HG03097 (cell line): Measurements from ENCODE around the gene C1QTNF12.

Experiments
- ATAC-seq: cut with Tn5 transposase; IDR thresholded peaks from one replicate; pipeline ENCODE4 v1.9.1; 2021; ENCODE audit not compliant: unreplicated experiment, low FRiP score

Gene C1QTNF12

DNA sequence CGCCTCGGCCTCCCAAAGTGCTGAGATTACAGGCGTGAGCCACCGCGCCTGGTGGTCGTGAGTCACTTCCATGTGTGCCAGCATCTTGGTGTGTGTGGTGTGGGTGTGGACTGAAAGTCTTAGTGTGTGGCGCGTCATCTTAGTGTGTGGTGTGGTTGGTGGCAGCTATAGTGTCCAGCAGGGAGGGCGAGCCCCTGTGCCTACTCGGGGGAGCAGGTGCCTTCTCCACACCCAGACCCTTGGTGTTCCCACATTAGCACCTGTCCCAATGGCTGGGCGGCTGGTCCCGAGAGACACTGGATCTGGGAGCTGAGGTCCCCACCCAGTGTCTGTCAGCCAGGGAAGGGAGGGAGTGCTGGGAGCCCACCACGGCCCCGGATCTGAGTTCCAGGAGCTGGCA is 36.5 kb upstream of the C1QTNF12 start:
- ATAC-seq = no peak

DNA sequence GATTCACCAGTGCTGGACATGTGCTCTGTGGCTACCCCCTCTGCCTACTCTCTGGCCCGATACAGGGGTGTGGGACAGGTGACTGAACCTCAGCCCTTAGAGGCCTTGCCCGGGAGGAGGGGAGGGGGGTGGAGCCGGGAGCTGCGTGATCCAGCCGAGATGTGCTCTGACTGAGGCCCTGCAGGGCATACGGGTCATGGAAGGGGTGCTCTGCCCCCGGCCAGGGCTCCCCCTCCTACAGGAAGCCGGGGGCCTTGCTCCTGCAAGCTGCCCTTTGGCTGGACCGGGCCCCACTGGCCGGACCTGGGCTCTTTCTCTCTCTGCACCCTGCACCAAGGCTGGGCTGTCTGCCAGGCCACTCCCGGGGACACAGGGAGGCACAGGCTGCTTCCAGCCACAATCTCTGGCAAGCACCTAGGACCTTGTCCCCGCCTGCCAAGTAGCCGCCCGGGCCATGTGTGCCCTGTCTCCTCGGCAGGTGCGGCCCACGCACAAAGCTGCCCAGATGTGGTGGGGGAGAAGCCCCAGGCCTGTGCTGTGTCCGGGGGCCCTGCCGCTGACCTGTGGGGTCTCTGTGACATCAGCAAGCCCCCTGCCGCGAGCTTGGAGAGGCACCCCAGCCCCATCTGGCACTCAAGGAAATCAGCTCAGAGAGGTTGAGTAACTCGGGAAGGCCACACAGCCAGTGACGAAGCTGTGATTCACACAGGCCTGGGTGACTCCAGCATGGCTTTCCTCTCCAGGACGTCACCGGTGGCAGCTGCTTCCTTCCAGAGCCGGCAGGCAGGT is 35.2 kb upstream of the C1QTNF12 start:
- ATAC-seq = no peak

DNA sequence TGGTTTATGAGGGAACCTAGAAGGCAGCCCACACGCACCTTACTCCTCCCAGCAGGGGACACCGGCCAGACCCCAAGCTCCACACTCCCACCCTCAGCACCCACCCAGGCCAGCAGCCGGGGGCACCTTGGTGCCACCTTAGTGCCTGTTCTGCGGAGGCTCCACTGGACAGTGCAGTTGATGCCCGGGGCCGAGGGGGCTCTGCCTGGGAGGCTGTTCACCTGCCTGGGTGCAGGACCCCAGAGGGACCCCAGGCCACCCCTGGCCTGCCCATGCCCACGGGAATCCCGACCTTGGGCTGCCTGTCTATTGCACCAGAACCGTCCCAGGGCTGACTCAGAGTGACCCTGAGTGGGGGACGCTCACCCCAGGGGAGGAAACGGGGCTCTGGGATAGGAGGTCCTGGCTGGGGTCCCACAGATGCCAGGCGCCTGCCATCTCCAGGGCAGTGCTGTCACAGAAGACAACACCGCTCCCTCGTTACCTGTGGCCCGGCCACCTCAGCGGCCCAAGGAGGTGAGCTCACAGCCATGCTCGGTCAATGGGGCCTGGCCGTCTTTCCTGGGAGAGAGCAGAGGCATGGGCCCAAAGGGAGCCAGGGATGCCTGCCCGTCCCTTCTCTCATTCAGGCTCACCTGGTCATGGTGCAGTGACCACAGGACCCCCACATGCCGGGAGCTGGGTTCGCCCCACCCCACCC is 34.4 kb upstream of the C1QTNF12 start:
- ATAC-seq = no peak

DNA sequence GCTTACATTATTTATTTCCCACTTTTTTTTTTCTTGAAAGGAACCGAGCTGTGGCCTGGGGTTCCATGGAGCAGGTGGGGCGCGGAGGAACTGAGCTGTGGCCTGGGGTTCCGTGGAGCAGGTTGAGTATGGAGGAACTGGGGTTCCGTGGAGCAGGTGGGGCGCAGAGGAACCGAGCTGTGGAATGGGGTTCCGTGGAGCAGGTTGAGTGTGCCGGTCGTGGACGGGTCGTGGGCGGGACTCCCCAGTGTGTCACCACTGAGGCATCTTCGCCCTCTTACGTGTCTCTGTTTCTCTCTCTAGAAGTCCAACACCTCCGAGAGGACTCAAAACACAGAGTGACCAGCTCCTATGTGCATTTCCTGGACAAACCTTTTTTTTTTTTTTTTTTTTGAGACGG is 32.5 kb upstream of the C1QTNF12 start:
- no peak for ATAC-seq

DNA sequence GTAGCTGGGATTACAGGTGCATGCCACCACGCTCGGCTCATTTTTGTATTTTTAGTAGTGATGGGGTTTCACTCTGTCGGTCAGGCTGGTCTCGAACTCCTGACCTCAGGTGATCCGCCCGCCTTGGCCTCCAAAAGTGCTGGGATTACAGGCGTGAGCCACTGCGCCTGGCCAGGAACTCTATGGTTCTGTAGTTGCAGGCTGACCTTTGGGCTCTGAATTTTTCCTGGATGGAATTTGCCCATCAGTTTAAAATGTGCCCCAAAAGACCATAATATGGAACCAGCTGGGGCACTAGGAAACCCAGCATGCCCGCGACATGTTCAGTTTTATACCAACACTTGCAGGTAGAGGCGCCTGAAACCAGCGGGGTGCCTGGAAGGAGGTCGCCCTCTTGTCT is 32.1 kb upstream of the C1QTNF12 start:
- ATAC-seq = no peak

DNA sequence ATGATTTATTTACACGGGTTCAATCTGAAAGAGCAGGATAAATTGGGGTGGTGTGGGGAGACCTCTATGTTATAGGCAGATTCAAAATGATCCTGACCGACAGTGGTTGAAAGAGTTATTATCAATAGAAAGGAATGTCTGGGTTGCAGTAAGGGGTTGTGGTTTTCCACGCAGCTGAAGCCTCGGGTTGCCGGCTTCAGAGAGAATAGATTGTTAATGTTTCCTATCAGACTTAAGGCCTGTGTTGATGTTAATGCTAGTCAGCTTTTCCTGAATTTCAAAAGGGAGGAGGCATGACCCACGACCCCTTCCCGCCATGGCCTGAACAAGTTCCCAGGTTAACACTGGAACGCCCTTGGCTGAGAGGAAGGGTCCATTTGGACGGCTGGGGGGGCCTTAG is 29.3 kb upstream of the C1QTNF12 start:
- ATAC-seq = no peak

DNA sequence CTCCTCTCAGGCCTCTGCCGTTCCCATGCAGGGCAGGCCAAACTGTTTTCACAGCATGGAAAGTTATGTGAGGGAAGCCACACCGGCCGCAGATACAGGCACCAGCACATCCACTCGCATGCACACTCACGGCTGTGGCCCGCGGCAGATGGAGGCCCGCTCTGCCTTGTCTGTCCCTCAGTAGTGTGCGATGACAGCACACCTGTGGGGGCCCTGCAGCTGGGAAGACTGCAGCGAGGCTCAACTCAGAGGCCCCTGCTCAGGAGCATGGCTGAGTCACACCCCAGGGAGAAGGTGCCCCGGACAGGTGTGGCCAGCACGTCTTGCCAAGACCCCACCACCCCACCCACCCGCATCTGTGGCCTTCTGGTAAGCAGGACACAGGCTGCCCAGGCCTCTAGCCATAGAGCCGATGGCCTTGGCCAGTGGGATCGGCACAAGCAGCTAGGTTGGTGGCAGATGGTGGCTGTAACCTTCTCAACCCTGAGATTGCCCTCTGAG is 28.5 kb upstream of the C1QTNF12 start:
- no peak for ATAC-seq

DNA sequence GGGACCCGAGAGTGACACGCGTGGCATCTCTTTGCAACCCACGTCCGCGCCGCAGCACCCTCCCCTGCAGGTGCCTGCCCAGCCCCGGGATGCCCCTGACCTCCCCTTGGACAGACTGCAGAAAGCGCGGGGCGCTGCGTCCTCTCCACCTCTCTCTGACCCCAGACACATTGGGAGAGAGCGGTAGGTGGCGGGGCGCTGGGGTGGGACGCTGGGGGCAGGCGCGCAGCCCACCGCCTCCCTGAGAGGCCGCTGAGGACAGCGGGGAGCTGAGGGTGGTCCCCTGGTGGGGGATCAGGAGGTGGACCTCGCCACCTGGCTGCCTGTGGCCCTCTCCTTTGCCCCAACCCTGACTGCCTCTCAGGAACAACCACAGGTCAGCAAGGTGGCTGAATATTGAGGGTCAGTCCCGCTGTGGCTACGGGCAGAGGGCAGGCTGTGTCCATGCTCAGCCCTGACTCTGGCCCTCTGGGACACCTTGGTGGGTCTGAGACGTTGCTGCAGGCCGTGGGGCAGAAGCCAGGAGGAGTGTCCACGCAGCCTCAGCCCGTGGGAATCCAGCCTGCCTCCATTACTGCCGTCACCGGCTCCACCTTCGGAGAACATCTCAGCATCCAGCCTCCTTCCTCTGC is 27.9 kb upstream of the C1QTNF12 start:
- ATAC-seq = no peak

DNA sequence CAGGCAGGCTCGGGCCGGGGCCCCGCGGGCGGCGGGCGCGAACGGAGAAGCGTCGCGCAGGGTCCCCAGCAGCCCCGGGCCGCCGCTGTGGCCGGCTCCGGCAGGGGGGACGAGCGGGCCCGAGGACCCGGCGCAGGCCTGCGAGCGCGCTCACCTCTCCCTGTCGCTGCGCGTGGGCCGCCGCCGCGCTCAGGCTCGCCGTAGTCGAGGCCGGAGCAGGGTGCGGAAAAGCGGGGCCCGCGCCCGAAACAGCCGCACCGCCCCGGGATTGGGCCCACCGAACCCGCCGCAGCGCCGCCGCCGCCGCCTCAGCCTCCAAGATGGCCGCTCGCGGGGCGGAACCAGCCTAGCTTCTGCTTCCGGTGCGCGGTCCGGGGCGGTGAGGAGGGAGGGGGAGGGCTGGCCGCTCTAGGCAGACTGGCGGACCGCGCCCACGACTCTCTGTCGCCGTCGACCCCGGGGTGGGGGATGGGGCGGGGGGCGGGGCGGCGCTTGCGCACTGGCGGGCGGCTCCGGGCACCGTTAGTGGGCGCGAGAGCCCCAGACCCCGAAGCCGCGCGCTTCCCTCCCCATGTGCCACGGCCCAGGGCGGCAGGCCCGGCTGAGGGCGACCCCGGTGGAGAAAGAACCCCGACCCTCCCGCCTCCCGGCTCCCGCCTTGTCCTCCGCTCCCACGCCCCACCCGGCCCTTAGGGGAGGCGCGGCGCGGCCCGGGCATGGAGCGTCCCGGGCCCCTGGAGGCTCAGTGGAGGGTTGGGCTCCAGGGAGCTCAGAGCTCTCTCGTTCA is 27.2 kb upstream of the C1QTNF12 start, which contains the start of gene UBE2J2:
UBE2J2 (minus strand) TSS at position 343 of the 787 bp plus-strand sequence. CDS start 5,862 bp downstream, outside the sequence.
- ATAC-seq = peak; percentile 66

DNA sequence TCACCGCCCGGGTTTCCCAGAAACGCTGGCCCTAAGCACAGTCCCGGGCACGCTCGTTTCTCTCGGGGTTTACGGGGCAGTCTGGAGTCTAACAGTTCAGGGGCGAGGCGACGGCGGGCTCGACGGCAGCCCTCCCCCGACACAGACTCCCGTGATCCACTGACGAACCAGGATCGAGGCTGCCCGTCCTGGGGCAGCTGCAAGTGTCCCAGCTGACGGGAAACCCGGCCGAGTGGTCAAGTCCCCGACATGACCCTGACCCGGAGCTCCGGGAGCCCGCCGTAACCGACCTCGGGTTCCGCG is 26.6 kb upstream of the C1QTNF12 start:
- ATAC-seq = peak; percentile 17

DNA sequence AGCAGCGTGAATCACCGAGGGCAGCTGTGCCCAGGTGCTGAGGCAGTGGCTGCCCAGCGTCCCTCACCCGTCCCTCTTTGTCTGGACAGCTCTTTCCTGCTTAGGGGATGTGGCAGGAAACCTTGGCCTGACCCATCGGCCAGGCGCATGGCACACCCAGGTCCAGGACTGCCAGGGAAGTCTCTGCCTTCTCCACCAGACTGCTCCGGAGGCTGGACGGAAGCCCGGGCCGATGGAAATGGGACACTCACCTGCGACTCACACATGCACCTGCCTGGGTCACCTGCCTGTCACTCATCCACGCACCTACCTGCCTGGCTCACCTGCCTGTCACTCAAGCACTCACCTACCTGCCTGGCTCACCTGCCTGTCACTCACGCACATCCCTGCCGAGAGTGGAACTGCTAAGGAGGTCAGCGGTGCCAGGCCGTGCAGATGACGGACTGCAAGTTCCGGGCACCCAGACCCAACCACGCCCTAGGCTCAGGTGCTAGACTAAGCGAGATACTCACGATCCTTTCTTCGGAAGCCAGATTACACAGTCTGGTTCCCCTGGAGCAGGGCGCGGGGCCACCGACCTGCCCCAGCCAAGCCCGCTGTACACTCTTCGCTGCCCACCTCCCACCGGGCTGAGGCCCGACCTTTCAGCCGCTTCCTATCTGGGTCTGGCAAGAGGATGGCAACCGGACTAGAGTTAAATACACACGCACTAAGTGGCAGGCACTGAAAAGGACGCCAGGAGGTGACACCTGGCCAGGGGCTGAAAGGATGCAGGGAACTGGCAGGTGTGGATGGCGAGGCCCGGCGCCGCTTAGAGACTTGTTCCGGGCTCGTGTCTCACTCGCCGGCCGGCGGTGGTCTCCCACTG is 26.1 kb upstream of the C1QTNF12 start:
- no peak for ATAC-seq

DNA sequence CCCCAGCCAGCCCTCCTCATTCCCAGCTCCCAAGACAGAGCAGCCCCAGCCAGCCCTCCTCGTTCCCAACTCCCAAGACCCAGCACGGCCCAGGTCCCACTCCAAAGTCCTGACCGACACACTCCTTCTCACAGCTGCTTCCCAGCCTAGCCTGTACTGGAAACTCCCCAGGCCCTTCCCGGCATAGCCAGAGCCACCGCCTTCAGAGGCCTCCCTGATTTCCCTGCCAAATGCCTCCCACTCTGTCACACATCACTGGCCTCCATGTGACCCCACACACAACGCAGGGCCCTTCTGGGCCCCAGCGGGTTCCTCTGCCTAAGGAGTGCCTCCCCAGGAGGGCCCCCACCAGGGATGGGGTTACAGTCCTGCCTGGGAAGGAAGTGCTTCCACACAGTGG is 24.3 kb upstream of the C1QTNF12 start:
- no peak for ATAC-seq

DNA sequence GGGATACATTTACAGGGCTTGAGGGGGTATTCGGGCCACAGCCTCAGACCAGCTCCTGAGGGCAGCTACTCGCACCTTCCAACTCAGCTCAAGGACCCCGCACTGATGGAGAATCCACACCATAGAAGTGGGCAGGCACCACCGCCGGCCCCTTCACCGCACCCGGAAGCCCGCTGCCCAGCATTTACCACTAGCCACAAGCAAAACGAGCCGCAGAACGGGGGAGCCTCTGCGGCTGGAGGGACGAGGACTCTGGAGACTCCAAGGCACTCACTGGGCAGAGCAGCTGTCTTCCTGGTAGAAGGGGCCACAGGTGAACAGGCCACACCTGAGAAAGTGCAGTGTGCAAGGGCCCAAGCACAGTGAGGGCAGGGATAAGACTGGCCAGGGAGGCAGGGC is 21.8 kb upstream of the C1QTNF12 start:
- no peak for ATAC-seq

DNA sequence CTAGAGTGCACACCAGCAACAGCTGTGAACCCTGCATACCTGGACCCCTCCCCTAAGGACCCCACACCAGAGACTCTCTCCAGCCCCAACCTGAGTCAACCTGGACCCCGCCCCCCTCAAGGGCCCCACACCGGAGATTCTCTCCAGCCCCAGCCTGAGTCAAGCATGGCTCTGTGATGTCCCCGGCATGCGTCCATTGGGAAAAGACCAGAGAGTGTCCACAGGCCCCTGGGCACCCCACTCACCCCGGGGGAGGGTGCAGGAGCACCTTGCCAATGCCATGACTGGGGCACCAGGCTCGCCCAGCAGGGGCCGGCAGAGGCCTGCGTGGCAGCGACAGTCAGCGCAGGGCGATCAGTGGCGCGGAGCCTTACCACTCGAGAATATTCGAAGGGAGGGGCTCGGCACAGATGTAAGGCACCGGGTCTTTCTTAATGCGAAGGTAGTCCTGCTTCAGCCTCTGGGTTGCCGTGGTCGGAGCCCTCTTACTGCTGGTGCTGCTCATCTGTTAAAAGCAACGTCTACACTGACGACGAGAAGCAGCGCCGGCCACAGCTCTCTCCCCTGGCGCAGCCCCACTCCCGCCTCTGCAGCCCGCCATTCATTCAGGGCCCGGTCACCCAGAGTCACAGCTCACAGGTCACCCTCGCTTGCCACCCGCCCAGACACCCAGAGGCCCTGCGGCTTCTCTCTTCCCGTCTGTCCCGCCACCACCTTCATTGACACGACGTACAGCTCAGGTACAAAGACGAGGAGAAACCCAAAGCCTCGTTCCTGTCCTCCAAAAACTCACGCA is 21.2 kb upstream of the C1QTNF12 start:
- no peak for ATAC-seq

DNA sequence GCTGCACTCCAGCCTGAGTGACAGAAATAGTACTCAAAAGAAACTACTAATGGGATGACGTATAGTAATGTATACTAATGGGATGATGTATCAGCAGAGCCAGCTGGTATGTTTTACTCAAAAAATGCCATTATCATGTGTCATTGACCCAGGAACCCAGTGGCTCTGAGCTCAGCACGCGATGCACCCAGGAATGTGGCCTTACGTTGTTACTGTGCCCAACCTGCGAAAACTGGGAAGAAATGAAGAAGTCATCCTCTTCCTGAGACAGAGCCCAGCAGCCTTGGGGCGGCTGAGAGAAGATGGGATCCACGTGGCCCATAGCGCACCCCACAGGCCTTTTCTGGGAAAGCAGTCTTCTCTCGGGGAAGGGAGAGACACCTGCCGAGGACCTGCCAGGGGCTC is 18.3 kb upstream of the C1QTNF12 start:
- ATAC-seq = no peak

DNA sequence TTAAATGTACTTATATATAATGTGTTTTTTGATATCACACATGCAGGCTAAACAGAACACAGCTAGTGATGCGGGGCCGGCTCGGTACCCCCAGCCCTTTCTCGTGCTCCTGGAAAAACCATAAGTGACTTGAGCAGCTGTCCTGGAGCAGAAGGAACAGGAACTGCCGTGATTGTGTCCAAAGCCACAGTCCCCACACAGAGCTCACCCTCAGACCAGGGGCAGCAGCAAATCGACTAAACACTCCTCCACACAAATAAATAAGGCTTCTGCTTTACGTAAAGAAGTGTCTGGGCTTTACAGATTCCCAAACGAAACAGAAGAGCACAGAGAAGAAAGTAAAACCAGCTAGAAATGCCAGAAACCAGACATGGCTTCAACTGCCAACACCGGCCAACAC is 17.5 kb upstream of the C1QTNF12 start:
- no peak for ATAC-seq

DNA sequence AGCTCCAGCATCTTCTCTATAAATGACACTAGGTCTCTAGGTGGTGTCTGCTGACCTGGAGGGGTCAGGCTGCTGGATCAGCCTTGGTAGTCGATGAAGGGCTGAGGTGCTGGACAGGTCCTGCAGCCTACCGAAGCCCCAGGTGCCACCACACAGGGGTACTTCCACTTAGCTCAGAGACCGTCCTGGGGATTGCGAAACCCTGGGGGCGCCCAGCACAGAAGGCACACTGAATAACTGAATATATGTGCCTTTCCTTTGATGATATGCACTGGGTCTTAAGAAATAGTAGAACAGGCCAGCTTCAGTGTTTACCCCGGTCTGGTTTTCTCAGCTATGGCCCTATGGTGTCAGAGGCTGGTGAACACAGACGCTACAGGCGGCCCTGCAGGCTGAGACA is 16.2 kb upstream of the C1QTNF12 start:
- ATAC-seq = no peak

DNA sequence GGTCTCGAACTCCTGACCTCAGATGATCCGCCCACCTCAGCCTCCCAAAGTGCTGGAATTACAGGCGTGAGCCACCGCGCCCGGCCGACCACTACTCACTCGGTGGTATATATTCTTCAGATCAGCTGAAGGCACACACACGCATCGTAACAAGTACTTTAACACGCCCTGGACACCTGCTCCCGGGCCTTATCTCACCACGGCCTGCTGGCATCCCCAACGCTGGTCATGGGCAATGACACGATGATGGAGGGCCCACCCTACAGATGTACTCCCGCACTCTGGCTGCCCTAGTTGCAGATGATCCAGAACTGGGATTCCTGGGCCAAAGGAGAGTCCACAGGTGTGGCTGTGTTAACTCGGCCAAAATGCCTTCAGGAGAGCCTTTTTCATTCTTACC is 15.5 kb upstream of the C1QTNF12 start:
- ATAC-seq = no peak
